ENCODE data around the gene TRIM33. TPM values are rescaled to one million over a fixed set of nuclear protein-coding genes. Genes with fewer than 3 reads are reported as not detected.

TRIM33 gene
- 7.9 to 15.7 TPM (median 13.2 TPM) in 5 replicates for total RNA-seq (2022; extraction: Qiagen RNA extraction; ENCODE audit: low read depth)

DNA sequence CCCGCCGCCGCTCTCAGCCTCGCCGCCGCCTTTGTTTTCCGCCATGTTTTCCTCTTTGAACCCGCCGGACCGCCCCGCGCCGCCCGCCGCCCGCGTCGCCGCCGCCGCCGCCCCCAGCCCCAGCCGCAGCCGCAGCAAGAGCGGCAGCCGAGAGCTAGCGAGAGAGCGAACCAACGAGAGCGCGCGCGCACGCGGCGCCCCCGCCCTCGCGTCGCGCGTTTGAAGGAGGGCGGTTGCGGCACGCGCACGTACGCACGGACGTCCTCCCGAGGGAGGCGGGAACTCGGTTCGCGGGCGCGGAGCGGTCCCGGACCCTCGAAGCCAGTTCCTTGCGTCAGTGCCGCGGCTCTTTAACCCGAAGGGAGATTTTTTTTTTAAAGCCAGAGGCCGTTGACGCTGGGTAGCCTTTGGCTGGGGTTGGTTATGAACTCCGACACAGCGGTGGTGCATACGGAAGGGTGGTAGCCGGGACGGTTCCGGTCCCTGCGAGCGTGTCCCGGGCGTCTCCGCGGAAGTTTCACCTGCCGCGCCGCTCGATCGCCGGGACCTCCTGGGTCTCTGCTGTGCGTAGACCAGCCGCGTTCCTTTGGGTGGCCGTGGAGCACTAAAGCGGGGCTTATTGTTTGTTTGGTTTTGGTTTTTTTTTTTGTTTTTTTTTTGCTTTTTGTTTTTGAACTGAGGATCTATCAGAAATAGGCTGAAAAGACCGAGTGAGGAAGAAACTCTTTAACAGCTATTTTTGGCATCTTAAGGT is at the start of gene TRIM33:
Gene TRIM33 (minus strand): TSS at position 172 of the 754 bp plus-strand sequence. CDS start 127 bp downstream, at position 45.

Other genes with a start within 250 kb of the TRIM33 start
- gene BCAS2, start 70.4 kb upstream of the TRIM33 start, total RNA-seq (2022; extraction: Qiagen RNA extraction; ENCODE audit: low read depth) = 27.5 to 31.1 TPM (median 29.3 TPM) in 5 replicates
- gene DENND2C, start 158.8 kb upstream of the TRIM33 start, total RNA-seq (2022; extraction: Qiagen RNA extraction; ENCODE audit: low read depth) = 0.29 to 0.93 TPM (median 0.45 TPM) in 5 replicates
- not detected in 5 replicates for gene AMPD1, start 184.3 kb upstream of the TRIM33 start, total RNA-seq (2022; extraction: Qiagen RNA extraction; ENCODE audit: low read depth)
- 25.8 to 35.2 TPM (median 28.7 TPM) in 5 replicates for gene NRAS, start 205.6 kb upstream of the TRIM33 start, total RNA-seq (2022; extraction: Qiagen RNA extraction; ENCODE audit: low read depth)
- gene CSDE1, start 246.8 kb upstream of the TRIM33 start, total RNA-seq (2022; extraction: Qiagen RNA extraction; ENCODE audit: low read depth) = 126 to 171 TPM (median 128 TPM) in 5 replicates

Measured in A549 treated with CpdA at 1 μM for 4 hours (cell line).